Measurements from ENCODE around the gene MRPL33. TPM values are rescaled to one million over a fixed set of nuclear protein-coding genes. Genes with fewer than 3 reads are reported as not detected.

The MRPL33 gene
- total RNA-seq, 1 donor from 2014 or later, result 48.3 TPM

DNA sequence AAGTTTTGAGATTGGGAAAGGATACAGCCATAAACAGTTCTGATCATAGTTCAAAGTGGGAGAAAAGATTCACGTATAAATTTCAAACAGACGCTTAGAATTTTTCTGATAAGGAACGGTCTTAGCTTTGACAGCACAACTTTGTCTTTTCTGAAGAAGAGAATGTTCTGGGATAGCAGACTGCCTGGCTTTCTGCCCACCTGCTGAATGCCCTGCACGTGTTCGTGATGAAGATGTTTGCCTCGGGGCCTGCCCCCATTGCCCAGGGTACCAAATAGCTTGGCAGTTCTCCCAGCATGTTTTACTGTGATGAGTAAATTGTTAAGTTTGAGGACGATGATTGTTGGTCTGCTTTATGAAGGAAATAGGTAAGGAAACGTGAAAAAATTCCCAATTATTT lies 4.6 kb downstream of the MRPL33 start:
- Mint-ChIP-seq H3K36me3 (peaks cover 15% of the 10 kb centered on the region), H3K4me3 (no peak overlapping the region), H3K27ac (peak overlapping the region; percentile 95), H3K27me3 (ENCODE audit: low read depth) (no peaks in the 10 kb centered on the region), H3K9me3 (no peaks in the 10 kb centered on the region), H3K4me1 (peaks cover 43% of the 10 kb centered on the region)
- DNase-seq (ENCODE audit: low spot score in 2 of 2, unreplicated experiment in 2 of 2), result peak in 1 of 2 experiments; percentile 55
- no peak for TF ChIP-seq CTCF (IDR thresholded peaks at IDR 0.05; ENCODE audit: unreplicated experiment)

DNA sequence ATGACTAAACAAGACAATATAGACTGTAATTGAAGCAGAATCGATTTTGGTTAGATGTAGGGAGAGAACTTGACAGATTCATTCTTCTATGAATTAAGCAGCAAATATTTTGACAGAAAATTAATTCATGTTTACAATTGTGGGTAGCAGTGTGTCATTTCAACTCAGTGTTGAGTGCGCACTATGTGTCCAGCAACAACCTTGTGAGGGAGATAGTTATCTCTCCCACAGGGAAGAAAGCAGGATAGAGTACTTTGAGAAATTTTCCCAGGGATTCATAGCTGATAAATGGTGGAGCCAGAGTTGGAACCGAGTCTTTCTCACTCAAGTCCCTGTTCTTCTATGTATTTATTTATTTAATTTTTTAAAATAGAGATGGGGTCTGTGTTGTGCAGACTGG lies 5.2 kb downstream of the MRPL33 start:
- peaks cover 15% of the 10 kb centered on the region for H3K36me3 Mint-ChIP-seq
- no peaks in the 10 kb centered on the region for H3K27me3 Mint-ChIP-seq (ENCODE audit: low read depth)
- peak overlapping the region; percentile 95 for H3K27ac Mint-ChIP-seq
- no peaks in the 10 kb centered on the region for H3K9me3 Mint-ChIP-seq
- peaks cover 39% of the 10 kb centered on the region for H3K4me1 Mint-ChIP-seq
- DNase-seq (ENCODE audit: low spot score in 2 of 2, unreplicated experiment in 2 of 2), result no peak
- TF ChIP-seq CTCF (IDR thresholded peaks at IDR 0.05; ENCODE audit: unreplicated experiment), result no peak
- H3K4me3 Mint-ChIP-seq, result no peak overlapping the region

GRCh38 chr2:27779417-27780055 lies 8.0 kb downstream of the MRPL33 start:
- DNase-seq (ENCODE audit: low spot score in 2 of 2, unreplicated experiment in 2 of 2), result no peak
- H3K4me3 Mint-ChIP-seq, result no peak overlapping the region
- peak overlapping the region; percentile 71 for H3K27ac Mint-ChIP-seq
- no peak for TF ChIP-seq CTCF (IDR thresholded peaks at IDR 0.05; ENCODE audit: unreplicated experiment)
- no peaks in the 10 kb centered on the region for H3K27me3 Mint-ChIP-seq (ENCODE audit: low read depth)
- H3K36me3 Mint-ChIP-seq, result peaks cover 18% of the 10 kb centered on the region
- no peaks in the 10 kb centered on the region for H3K9me3 Mint-ChIP-seq
- H3K4me1 Mint-ChIP-seq, result peaks cover 19% of the 10 kb centered on the region

DNA sequence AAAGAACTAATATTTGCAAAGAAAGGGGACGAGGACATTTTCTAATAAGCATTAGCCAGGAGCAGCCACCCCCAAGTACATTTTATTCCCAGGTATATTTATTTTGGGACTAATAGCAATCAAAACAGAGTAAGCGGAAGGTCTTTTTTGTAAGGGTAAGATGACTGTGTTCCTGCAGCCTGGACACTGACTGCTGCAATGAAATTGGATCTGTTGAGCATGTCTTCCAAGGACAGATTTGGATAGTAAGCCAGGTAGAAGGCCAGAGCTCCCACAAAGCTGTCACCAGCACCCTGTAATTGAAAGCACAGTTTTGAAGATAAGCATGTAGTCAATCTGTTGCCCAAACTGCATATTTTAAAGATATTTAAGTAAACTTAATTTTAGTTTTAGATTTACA lies 10.0 kb downstream of the MRPL33 start:
- Mint-ChIP-seq H3K27ac (no peak overlapping the region), H3K4me1 (peaks cover 6% of the 10 kb centered on the region), H3K9me3 (no peaks in the 10 kb centered on the region), H3K36me3 (peaks cover 15% of the 10 kb centered on the region), H3K27me3 (ENCODE audit: low read depth) (no peaks in the 10 kb centered on the region), H3K4me3 (no peak overlapping the region)
- DNase-seq (ENCODE audit: low spot score in 2 of 2, unreplicated experiment in 2 of 2), result no peak
- TF ChIP-seq CTCF (IDR thresholded peaks at IDR 0.05; ENCODE audit: unreplicated experiment), result no peak

DNA sequence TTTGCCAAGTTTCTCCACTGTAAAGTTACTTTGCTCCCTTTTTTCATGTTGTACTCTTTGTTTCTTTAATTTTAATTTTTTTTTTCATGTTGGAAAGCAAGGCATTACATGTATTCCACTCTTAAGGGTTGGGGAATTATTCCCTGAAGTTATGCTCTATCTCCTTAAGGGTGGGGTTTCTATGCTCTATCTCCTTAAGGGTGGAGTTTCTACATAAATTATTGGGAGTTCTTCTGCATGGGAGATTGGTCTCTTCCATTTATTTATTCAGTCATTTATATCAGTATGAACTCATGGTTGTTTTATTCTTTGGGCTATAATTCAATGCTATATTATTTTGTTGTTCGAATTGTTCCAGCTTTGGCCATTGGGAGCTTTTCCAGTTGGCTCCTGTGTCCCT lies 11.2 kb downstream of the MRPL33 start:
- Mint-ChIP-seq H3K36me3 (peaks cover 15% of the 10 kb centered on the region), H3K4me1 (peaks cover 4% of the 10 kb centered on the region), H3K9me3 (no peaks in the 10 kb centered on the region), H3K27ac (no peak overlapping the region), H3K4me3 (no peak overlapping the region), H3K27me3 (ENCODE audit: low read depth) (no peaks in the 10 kb centered on the region)
- no peak for TF ChIP-seq CTCF (IDR thresholded peaks at IDR 0.05; ENCODE audit: unreplicated experiment)
- no peak for DNase-seq (ENCODE audit: low spot score in 2 of 2, unreplicated experiment in 2 of 2)

DNA sequence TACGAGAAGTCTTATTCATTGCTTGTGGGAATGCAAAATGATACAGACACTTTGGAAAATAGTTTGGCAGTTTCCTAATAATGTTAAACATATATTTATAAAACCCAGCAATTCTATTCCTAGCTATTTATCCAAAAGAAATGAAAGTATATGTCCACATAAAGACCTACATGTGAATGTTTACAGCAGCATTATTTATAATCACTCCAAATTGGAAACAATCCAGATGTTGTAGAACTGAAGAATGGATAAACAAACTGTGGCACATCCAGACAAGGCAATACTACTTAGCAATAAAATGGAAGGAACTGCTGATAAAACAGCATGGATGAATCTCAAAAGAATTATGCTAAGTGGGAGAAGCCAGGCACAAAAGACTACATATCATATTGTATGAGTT lies 19.3 kb downstream of the MRPL33 start:
- Mint-ChIP-seq H3K27me3 (ENCODE audit: low read depth) (no peaks in the 10 kb centered on the region), H3K36me3 (peaks cover 17% of the 10 kb centered on the region), H3K27ac (no peak overlapping the region), H3K4me3 (no peak overlapping the region), H3K9me3 (peaks cover 11% of the 10 kb centered on the region), H3K4me1 (no peaks in the 10 kb centered on the region)
- TF ChIP-seq CTCF (IDR thresholded peaks at IDR 0.05; ENCODE audit: unreplicated experiment), result no peak
- no peak for DNase-seq (ENCODE audit: low spot score in 2 of 2, unreplicated experiment in 2 of 2)
